Measurements from ENCODE around the gene SEC24C. TPM values are rescaled to one million over a fixed set of nuclear protein-coding genes. Genes with fewer than 3 reads are reported as not detected.

The SEC24C gene
- total and polyA plus RNA-seq, 2 of the 13 experiments (the other 11 are each of a cell fraction or from before 2014, with no cell fraction given) = 63.1 to 66.4 TPM

DNA sequence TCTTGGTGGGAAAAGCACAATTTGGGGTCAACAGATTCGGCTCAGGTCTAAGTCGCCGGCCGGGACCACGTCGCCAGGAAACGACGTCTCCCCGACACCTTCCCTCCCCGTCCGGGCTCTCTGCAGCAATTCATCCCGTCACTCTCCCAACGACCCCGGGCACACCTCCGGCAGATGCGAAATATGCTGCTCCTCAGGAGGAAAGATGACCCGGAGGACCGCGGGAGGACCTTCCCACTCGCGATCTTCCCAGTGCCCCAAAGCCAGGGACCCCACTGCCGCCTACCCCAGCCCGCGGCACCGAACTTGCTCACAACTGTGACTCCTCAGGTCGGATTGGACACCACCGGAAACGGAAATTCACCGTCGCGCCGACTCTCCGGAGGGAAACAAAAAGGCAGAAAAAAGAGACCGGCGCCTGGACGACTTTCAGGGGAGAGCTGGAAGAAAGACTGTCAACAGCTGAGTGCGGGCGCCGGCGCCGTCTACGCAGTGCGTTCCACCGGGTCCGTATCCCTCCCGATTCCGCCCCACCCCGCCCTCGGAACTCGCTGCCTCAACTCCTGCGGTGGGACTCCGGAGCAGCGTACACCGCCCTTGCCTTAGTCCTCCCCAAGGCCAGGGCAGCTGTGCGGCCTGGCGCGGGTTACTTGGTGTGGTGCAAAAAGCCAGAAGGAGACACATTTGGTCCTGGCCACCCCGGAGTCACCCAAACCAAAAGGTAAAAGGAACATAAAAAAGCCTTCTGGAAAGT, 13.8 kb upstream of the SEC24C start (continued):
- TF ChIP-seq FIP1L1 (IDR thresholded peaks at IDR 0.05; ENCODE audit: borderline replicate concordance, insufficient read depth, low read depth, low read length) (0 out of 2 replicates have a peak, but pooled peaks have one; percentile 40), ZNF17 (CRISPR knock-in tag; IDR thresholded peaks at IDR 0.05) (0 out of 2 replicates have a peak, but pooled peaks have one; percentile 60), CBX1 (IDR thresholded peaks at IDR 0.05; ENCODE audit: low read depth) (peak; percentile 69), ZMYM3 (CRISPR knock-in tag; IDR thresholded peaks at IDR 0.05) (no peak), MTA3 (CRISPR knock-in tag; IDR thresholded peaks at IDR 0.05) (no peak), CENPT (CRISPR knock-in tag; IDR thresholded peaks at IDR 0.05; ENCODE audit: low read depth) (no peak), PHF5A (CRISPR knock-in tag; IDR thresholded peaks at IDR 0.05; ENCODE audit: low read depth, unreplicated experiment) (peak; percentile 68), ZNF83 (CRISPR knock-in tag; IDR thresholded peaks at IDR 0.05; ENCODE audit: borderline replicate concordance) (0 out of 2 replicates have a peak, but pooled peaks have one; percentile 38), MIER2 (CRISPR knock-in tag; IDR thresholded peaks at IDR 0.05) (no peak), MED1 (CRISPR knock-in tag; IDR thresholded peaks at IDR 0.05) (peak; percentile 71), SP4 (CRISPR knock-in tag; IDR thresholded peaks at IDR 0.05) (0 out of 2 replicates have a peak, but pooled peaks have one; percentile 22), NFE2 (CRISPR knock-in tag; IDR thresholded peaks at IDR 0.05) (no peak), MBNL3 (CRISPR knock-in tag; conservative IDR thresholded peaks at IDR 0.05) (no peak), GABPB1 (CRISPR knock-in tag; IDR thresholded peaks at IDR 0.05) (peak; percentile 100), ZFP90 (CRISPR knock-in tag; IDR thresholded peaks at IDR 0.05; ENCODE audit: borderline replicate concordance) (no peak; the same call in 1 of the 2 replicates), CEBPG (CRISPR knock-in tag; IDR thresholded peaks at IDR 0.05) (0 out of 2 replicates have a peak, but pooled peaks have one; percentile 27), TCF7L2 (IDR thresholded peaks at IDR 0.05; ENCODE audit: low read depth, low read length) (no peak), HCFC1 (IDR thresholded peaks at IDR 0.05; ENCODE audit: low read depth, low read length) (peak; percentile 71), ZNF136 (CRISPR knock-in tag; IDR thresholded peaks at IDR 0.05; ENCODE audit: low read depth) (0 out of 2 replicates have a peak, but pooled peaks have one; percentile 66), NFIB (CRISPR knock-in tag; IDR thresholded peaks at IDR 0.05; ENCODE audit: borderline replicate concordance) (no peak), CAMTA2 (CRISPR knock-in tag; IDR thresholded peaks at IDR 0.05; ENCODE audit: borderline replicate concordance) (peak; percentile 95), NFKB2 (CRISPR knock-in tag; IDR thresholded peaks at IDR 0.05; ENCODE audit: borderline replicate concordance) (peak; percentile 77; the same call in 1 of the 2 replicates), ZNF350 (CRISPR knock-in tag; IDR thresholded peaks at IDR 0.05; ENCODE audit: borderline replicate concordance, low read depth) (peak; percentile 96), GFI1 (CRISPR knock-in tag; IDR thresholded peaks at IDR 0.05; ENCODE audit: borderline replicate concordance) (peak; percentile 58)
- TF ChIP-seq, protein P1, sequence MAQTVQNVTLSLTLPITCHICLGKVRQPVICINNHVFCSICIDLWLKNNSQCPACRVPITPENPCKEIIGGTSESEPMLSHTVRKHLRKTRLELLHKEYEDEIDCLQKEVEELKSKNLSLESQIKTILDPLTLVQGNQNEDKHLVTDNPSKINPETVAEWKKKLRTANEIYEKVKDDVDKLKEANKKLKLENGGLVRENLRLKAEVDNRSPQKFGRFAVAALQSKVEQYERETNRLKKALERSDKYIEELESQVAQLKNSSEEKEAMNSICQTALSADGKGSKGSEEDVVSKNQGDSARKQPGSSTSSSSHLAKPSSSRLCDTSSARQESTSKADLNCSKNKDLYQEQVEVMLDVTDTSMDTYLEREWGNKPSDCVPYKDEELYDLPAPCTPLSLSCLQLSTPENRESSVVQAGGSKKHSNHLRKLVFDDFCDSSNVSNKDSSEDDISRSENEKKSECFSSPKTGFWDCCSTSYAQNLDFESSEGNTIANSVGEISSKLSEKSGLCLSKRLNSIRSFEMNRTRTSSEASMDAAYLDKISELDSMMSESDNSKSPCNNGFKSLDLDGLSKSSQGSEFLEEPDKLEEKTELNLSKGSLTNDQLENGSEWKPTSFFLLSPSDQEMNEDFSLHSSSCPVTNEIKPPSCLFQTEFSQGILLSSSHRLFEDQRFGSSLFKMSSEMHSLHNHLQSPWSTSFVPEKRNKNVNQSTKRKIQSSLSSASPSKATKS (CRISPR knock-in tag; IDR thresholded peaks at IDR 0.05) = 0 out of 2 replicates have a peak, but pooled peaks have one; percentile 66
- TF ChIP-seq, protein P2, sequence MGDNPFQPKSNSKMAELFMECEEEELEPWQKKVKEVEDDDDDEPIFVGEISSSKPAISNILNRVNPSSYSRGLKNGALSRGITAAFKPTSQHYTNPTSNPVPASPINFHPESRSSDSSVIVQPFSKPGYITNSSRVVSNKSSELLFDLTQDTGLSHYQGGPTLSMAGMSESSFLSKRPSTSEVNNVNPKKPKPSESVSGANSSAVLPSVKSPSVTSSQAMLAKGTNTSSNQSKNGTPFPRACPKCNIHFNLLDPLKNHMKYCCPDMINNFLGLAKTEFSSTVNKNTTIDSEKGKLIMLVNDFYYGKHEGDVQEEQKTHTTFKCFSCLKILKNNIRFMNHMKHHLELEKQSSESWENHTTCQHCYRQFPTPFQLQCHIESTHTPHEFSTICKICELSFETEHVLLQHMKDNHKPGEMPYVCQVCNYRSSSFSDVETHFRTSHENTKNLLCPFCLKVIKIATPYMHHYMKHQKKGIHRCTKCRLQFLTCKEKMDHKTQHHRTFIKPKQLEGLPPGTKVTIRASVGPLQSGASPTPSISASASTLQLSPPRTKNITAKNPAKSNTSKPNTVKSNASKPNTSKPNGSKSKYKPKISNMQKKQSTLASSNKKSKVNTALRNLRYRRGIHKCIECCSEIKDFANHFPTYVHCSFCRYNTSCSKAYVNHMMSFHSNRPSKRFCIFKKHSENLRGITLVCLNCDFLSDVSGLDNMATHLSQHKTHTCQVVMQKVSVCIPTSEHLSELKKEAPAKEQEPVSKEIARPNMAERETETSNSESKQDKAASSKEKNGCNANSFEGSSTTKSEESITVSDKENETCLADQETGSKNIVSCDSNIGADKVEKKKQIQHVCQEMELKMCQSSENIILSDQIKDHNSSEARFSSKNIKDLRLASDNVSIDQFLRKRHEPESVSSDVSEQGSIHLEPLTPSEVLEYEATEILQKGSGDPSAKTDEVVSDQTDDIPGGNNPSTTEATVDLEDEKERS (CRISPR knock-in tag; IDR thresholded peaks at IDR 0.05) = no peak

Measured in HepG2 (cell line).